Bronchial epithelial cell (primary cell): ENCODE results near the gene RAB8B. TPM values are rescaled to one million over a fixed set of nuclear protein-coding genes. Genes with fewer than 3 reads are reported as not detected.

Experiments
- DNase-seq: peaks from one replicate; pipeline ENCODE4 v3.0.0-alpha.2; 2010; ENCODE audit warnings: low read depth
- FAIRE-seq: peaks from 2 replicates; lab custom pipeline; 2011; peaks lifted over from hg19 to GRCh38; lab: Jason Lieb, UNC
- H3K27me3 ChIP-seq: 2 replicates; pipeline ENCODE4 v1.5.1; 2011; ENCODE audit warnings: low read length; ENCODE audit not compliant: control insufficient read depth, insufficient read depth
- H3K36me3 ChIP-seq: 2 replicates; pipeline ENCODE4 v1.5.1; 2011; ENCODE audit warnings: low read length; ENCODE audit not compliant: control insufficient read depth, insufficient read depth
- H3K4me3 ChIP-seq: 2 replicates; pipeline ENCODE4 v1.5.1; 2011; ENCODE audit warnings: mild to moderate bottlenecking, low read depth, low read length, control low read depth
- CTCF ChIP-seq: IDR thresholded peaks from 2 replicates; pipeline ENCODE4 v1.5.1; 2011; ENCODE audit warnings: mild to moderate bottlenecking, moderate library complexity, low read length, control low read depth, inconsistent platforms; ENCODE audit not compliant: insufficient read depth, severe bottlenecking
- total RNA-seq: library from RNA; depleted of rRNA; stranded (reverse); fragments of >200 nt; gene quantifications from 2 replicates; pipeline ENCODE4 v1.2.1, GENCODE V29; 2014

Gene RAB8B
- total RNA-seq, 1 donor from 2014 or later = 18.7 TPM

- DNase-seq = peak; percentile 86
- no peak overlapping the region for H3K4me3 ChIP-seq
These were observed 55.0 kb downstream of the RAB8B start for GRCh38 chr15:63244399-63244798.

GRCh38 chr15:63244976-63245645, 55.7 kb downstream of the RAB8B start:
- FAIRE-seq (no peak), DNase-seq (no peak)
- no peak for TF ChIP-seq CTCF
- Histone ChIP-seq H3K27me3 (no peaks in the 10 kb centered on the region), H3K4me3 (no peak overlapping the region), H3K36me3 (no peaks in the 10 kb centered on the region)

More at GRCh38 chr15:63244399-63244798, 55.0 kb downstream of the RAB8B start:
- TF ChIP-seq CTCF = no peak
- Histone ChIP-seq H3K27me3 (no peaks in the 10 kb centered on the region), H3K36me3 (no peaks in the 10 kb centered on the region)
- FAIRE-seq = no peak

- Histone ChIP-seq H3K27me3 (no peaks in the 10 kb centered on the region), H3K36me3 (no peaks in the 10 kb centered on the region), H3K4me3 (no peak overlapping the region)
- no peak for FAIRE-seq
- no peak for TF ChIP-seq CTCF
- peak; percentile 93 for DNase-seq
These were observed 57.5 kb downstream of the RAB8B start for GRCh38 chr15:63246691-63247469.

- TF ChIP-seq CTCF = no peak
- Histone ChIP-seq H3K4me3 (no peak overlapping the region), H3K27me3 (no peaks in the 10 kb centered on the region), H3K36me3 (no peaks in the 10 kb centered on the region)
- FAIRE-seq (no peak), DNase-seq (peak; percentile 85)
These were observed 61.0 kb downstream of the RAB8B start for GRCh38 chr15:63250312-63250965.

- H3K36me3 ChIP-seq = no peaks in the 10 kb centered on the region
- FAIRE-seq = no peak
- H3K27me3 ChIP-seq = no peaks in the 10 kb centered on the region
- H3K4me3 ChIP-seq = no peak overlapping the region
- no peak for TF ChIP-seq CTCF
- DNase-seq = no peak
These were observed 62.3 kb downstream of the RAB8B start for GRCh38 chr15:63251701-63252100.
